NCI-H2029 treated with DMSO at 0.1 percent for 48 hours (cell line): ENCODE measurements around the gene SETD6.

ENCODE experiments used
- DNase-seq: peaks from one replicate; lab custom pipeline; 2025; lab: John Stamatoyannopoulos, UW

The SETD6 gene

DNA sequence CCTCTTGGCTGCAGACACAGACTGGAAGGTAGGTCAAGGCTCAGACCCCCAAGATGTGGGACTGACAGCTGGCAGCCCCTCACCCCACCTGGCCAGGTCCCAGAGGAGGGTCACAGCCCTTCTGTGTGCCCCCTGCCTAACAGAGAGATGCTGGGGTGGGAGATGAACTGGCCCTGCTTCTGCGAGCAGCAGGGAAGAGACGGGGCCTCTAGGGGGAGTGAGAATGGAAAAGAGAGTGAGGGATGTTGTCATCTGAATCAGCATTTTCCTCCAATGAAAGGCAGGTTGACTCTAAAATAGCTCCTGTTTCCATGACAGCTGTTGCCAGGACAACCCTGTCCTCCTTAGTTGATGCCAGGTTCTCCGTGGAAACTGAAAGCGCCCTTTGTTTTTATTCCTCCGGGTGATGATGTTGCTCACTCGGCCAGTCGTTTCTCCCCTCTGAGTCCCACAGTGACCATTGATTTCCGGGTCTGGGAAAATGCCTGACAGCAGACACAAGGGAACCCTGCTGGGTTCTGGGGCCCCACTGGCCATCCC is 20.3 kb upstream of the SETD6 start:
- DNase-seq, result peak; percentile 30

DNA sequence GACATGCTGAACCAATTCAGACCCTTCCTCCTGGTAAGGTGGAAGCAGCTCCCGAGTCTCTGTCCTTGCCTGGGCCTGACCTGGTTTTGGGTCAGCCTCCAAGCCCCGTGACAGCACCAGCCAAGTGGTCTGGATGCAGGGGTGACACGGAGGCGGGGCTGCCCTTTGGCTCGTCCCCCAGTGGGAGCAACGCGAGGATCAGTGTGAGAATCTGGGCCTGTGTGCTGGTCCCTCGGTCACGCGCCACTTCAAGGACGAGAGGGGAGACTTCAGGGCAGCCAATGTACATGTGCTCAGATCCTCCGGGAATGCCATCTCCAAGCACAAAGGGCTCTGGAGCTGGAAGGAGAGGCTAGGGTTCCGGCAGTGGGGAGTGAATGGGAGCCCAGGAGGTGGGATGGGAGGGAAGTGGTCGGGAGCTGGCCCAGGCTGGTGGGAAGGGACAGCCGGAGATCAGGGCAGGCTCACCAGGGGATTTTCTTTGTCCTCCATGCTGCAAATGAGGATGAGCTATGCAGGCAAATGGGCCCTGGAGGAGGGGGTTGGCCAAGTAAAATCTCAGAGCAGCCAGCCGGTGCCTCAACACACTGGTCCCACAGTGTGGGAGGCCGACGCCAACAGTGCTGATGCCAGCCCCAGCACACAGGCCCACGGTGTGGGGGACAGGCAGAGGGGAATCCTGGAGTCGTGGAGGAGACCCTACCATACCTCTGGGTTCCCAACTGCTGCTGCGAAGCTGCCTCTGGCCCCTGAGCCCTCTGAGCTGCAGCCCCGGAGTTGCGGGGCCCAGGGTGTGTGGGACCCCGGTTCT is 19.6 kb upstream of the SETD6 start:
- no peak for DNase-seq

DNA sequence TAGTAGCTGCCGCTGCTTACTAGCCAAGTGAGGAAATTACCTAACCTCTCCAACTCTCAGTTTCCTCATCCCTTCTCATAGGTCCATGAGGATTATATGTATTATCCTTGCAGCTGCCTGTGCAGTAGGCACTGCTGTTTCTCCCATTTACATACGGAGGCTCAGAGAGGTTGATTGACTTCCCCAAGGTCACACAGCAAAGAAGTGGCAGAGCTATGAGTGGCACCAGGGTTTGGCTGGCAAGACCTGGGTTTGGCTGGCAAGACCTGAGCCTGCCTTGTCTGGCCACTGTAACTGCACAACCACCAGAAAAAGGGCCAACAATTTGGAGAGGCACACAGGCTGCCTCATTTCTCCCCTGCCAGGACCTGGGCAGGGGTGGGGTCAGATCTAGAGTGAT is 17.8 kb upstream of the SETD6 start:
- DNase-seq, result no peak

DNA sequence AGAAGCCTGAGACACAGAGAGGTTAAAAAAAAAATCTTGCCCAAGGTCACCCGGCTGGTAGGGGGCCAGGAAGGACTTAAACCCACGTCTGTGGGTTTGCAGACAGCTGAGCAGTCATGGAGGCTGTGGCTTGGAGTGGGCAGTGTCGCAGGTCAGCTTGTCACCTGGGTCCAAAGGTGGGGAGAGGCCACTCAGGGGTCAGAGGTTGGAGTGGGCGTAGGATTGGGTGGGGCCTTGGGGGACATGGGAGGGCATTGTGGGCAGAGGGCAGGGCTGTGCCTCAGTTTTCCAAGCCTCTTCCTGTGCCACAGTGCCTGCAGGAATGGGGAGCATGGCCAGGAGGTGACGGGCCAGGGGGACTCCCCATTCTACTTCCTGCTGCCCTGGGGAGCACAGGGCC is 17.4 kb upstream of the SETD6 start:
- no peak for DNase-seq

DNA sequence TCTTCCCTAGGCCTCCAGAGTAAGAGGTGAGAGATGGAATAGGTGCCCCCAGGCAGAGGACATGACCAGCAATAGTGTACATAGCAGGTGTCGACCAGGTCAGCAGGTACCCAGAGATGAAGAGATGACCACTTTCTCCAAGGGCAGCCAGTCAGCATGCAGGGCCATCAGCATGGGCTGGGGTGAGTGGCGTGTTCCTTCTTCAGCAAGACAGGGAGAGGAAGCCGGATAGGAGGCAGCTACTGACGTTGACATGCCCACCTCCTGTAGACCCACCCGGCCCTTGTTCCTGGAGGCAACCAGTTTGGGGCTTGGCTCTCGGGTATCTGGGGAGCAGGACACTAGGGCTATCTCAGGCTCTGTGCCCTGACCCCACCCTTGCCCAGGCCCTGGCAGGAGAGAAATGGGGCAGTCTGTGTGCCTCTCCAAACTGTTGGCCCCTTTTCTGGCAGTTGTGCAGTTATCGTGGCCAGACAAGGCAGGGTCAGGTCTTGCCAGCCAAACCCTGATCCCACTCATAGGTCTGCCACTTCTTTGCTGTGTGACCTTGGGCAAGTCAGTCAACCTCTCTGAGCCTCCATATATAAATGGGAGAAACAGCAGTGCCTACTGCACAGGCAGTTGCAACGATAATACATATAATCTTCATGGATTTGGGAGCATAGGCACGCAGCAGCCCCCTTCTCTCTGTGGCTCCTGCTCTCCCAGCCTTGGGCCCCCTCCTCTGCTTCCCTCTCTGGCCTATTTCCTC is 16.8 kb upstream of the SETD6 start:
- DNase-seq, result no peak

DNA sequence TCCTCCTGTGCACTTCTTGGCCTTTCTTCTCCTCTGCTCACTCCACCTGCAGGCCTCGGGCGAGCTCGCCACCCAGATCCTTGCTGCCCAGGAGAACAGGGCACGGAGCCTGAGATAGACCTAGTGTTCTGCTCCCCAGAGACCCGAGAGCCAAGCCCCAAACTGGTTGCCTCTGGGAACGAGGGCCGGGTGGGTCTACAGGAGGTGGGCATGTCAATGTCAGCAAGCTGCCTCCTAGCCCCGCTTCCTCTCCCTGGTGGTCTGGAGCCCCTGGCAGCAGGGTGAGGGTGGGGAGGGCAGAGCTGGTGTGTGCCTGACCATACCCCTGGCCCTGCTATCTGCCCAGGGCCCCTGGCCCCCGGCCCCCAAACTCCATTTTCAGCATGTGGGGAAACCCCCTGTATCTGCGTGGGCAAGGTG is 16.2 kb upstream of the SETD6 start:
- no peak for DNase-seq

DNA sequence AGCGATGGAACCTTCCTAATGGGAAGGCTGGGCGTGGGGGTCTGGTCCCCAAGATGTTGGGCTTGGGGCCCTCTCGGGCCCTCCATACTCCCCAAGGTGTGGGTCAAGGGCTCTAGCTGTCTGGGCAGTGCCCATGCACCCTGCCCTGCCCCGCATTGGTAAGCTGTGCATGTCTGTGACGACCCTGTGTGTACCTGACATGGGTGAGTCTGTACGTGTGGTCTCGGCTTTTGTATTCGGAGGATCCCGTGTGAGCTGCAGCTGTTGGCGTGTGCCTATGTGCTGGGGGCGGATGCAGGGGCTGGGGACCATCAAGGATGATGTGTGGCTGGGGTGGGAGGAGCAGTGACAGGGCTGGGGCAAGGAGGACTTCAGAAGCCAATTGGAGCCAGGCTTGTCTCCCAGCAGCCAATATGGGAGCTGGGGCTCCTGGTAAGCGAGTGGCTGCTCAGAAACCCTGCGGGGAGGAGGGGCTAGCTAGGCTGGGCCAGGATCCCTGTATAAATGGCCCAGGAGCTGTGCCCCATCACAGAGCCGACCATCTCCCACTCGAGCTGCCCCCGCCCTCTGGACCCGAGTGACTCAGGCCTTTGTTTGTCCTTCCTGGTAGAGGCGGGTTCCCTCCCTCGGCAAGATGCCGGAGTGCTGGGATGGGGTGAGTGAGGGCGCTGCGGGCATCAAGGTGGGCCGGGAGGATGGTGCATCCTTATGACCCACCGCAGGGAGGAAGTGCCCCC is 15.5 kb upstream of the SETD6 start, which contains the start of gene NDRG4:
TSS of gene NDRG4 (plus strand) at position 529 of the 737 bp plus-strand sequence. CDS start at position 635, 106 bp downstream.
- no peak for DNase-seq

DNA sequence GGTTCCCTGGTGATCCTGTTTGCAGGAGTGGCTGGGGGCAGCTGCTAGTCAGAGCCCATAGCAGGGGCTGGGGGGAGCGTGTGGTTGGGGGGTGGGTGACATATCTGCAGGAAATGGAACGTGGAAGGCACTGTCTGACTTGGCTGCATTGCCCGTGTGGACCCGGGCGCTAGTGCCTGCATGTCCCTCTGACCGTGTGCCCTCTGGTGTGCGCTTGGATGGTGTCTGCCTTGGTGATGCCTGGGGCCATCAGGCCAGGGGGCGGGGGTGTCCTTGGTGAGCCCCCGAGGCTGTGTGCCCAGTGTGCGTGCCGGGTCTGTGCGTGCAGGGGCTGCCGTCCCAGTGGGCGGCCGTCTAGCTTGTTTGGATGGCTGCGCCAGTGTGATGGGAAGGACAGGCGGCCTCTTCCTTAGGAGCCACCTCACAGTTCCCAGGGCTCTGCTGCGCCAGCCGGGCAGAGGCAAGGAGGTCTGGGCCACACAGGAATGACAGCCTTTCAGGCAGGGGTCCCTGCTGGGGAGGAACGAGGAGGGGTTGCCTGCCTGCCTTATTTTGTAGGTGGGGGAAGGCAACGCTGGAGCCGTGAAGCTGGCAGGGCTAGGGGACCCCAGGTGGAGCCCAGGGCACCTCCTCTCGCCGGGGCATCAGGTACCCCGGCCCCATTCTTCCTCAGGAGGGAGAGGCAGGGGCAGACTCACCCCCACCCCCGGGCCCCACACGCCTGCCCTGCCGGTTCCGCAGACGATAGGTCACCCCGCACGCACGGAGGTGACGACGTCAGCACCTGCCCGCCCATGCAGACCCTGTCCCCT is 14.7 kb upstream of the SETD6 start:
- no peak for DNase-seq

DNA sequence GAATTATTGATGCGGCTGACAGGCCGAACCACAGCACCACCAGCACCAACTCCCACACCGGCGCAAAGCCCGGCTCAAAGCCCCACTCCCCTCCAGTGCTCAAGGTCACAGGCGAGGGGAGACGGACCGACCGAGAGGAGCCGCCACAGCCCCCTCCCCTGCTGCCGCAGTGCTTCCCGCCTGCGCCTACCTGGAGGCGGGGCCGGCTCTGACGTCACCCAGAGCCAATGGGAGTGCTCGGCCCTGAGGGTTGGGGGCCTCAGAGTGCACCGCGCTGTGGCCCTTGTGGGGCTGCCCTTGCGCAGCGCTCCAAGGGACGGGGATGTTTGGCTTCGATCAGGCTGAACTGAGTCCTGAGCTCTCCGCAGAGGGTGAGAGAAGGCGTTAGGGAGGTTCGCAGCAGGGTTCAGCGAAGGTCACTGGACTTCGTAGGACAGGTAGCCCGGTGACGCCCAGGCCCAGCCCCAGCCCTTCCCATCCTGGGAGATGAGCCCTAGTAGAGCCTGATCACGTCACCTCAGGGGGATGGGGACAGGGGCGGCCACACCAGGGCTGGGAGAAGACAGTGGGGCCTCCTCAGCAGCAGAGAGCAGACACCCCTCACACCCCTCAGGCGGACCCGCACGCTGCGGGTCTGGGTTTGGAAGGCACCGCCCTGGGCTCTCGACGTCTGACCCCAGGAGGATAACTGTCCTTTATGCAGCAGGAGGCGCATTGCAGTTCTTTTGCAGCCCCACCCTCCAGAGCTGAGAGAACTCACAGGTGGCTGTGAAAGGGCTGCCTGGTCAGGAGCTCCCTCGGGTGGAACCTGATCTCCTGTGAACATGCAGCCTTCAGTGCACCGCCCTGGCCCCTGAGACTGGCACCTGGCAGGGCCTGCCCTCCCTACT is 13.8 kb upstream of the SETD6 start:
- DNase-seq, result no peak

DNA sequence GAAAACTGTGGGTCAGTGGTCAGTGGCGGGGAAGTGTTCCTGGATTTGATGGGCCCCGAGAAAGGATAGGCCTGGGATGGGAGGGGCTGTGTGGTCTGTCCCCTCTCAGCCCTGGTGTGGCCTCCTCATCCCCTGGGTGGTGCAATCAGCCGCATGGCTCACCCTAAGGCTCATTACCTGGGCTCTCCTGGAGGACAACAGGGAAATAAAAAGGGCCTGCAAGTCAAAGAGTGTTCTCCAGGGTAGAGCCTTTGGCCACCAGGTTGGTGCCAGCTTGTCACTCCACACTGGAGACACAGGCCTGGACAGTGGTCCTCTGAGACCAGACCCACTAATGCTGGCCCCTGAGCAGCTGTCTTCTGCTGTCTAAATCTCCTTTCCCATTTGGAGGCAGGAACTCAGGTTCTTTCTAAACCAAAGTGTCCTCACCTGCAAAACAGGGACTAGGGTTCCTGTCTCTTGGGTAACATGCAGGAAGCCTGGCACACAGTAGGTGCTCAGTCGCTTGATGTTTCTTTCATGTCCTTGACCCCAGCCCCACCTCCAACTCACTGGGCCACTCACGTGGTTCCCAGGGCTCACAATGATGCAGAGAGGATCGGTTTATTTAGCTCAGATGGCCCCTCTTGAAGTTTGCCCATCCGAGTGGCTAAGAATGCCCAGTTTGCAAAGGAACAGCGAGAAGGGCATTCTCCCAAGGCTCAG is 12.9 kb upstream of the SETD6 start:
- no peak for DNase-seq

DNA sequence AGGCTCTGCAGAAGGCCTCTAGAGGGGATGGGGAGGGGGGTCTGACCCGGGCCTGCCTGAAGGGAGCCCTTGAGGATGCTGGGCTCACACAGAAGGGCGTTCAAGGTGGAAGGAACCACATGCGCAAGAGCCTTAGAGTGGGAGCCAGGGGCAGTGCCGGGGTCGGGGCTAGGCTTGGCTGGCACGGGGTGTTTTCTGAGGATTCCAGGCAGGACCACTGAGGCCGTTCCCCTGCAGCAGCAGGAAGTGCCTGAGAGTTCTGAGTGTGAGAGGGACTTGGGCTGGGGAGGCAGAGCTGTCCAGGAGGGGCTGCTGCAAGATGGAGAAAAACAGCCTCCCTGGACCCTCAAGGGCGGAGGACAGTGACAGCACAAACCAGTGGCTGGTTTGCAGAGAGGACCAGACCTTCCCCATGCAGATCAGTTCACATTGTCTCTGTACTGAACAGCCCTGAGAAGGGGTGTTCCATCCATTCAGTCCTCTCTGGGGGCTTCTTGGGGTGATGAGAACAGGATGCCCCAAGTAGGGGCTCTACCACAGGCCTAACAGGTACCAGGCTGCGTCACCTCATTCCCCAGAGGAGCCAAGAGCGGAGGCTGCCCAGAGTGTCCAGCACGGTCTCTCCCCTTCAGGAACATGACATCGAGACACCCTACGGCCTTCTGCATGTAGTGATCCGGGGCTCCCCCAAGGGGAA is 12.0 kb upstream of the SETD6 start:
- no peak for DNase-seq

DNA sequence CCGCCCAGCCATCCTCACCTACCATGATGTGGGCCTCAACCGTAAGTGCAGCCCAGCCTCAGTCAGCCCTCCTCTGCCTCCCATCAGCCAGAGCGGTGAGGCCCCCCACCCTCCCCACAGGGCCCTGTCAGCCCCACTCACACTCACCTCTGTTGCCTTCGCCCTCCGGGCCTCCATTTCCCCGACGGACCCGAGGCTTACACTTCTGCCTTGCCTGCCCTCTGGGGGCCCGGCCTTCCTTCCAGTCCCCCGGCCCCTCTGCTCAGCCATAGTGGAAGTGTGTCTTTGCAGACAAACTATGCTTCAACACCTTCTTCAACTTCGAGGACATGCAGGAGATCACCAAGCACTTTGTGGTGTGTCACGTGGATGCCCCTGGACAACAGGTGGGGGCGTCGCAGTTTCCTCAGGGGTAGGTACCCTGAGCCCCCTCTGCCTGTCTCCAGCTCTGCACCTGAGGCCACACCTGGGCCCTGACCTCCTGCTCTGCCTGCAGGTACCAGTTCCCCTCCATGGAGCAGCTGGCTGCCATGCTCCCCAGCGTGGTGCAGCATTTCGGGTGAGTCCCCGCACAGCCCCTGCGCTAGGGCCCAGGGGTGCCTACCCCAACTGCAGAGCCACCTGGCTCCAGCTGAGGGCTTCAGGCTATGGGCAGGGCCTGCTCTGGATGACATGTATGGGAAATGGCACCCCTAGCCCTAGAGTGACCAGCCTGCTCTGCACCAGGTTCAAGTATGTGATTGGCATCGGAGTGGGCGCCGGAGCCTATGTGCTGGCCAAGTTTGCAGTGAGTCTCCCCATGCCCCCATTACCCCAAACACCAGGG is 11.2 kb upstream of the SETD6 start:
- no peak for DNase-seq

DNA sequence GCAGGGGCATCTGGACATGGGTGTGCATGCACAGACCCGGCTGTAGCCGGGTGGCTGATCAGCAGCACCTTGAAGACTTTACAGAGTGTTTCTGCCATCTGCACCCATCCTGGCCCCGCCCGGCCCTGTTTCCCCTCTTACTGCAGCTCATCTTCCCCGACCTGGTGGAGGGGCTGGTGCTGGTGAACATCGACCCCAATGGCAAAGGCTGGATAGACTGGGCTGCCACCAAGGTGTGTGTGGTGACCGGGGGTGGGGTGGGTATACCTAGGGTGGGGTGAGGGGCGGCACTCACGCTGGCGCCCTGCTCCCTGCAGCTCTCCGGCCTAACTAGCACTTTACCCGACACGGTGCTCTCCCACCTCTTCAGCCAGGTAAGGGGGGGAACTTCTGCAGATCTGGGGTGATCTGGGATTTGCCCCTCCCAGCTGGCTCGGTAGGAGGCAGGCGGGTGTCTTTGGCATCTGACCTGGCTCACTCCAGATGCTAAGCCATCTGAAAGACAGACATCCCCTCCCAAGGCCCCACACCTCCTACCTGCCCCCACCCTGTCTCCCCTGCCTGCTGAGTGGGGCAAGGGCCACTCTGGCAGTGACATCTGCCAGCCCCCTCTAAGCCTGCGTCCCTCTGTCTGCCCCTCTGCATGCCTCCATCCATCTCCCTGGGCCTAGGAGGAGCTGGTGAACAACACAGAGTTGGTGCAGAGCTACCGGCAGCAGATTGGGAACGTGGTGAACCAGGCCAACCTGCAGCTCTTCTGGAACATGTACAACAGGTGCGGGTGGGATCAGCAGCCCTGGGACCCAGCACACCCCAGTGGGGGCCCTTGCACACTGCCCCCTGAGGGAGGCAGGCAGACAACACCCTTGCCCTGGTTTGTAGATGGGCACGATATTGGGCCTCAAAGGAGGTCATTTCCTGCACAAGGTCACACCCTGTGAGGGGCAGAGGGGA is 8.8 kb upstream of the SETD6 start:
- no peak for DNase-seq

DNA sequence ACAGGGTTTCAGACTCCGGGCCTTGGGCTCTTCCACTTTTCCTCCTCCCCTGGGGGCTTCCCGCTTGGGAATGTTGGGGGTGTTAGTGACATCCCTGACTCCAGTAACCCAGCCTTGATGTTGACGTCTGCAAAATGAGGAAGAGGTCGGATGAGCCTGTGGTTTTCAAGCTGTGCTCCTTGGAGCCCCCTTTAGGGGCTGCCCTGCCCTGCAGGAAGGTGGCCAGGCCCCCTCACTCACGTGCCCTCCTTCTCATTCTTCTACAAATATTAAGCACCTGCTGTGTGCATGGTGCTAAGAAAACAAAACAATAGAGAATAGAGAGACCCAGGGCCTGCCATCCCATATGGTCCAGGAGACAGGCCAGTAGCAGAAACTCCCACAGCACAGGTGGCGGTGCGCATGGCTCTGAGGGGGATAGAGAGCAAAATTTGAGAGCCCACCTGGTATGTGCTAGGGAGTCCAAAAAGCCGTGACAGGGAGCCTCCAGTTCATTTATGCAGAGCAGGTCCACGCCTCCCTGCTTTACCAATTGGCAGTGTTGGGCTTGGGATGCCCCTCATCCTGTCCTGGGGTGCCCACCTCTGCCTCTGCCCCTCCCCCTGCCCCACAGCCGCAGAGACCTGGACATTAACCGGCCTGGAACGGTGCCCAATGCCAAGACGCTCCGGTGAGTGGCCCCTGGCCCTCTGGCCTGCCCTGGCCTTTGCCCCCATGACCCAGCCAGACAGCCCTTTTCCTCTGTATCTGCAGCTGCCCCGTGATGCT is 7.9 kb upstream of the SETD6 start:
- DNase-seq, result no peak

DNA sequence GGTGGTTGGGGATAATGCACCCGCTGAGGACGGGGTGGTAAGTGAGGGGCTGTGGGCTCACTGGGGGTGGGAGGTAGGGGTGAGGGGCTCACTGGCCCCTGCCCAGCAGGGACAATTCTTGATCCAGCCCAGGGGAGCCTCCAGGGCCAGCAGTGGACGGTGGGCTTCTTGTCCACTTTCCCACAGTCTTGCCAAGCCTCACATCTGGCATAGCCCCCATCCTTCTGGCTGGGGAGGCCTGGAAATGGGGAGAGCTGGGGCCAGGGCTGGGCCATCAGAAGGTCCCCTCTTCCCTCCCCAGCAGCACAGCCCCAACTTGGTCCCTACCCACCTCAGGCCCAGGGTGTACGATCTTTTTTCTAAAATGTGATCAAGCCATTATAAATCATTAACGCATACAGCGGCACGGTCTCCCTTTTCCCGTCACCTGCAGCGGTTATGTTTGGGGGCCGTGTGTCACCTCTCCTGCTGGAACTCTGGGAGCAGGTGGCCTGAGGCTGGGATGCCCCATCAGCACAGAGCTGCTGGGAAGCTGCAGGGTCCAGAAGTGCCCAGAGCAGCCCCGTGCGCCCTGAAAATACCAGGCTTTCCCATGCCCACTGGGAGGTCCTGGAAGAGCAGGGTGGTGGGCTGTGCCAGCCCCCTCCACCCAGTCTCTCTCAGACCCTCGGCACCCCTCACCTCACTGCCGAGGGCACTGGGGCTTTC is 7.2 kb upstream of the SETD6 start:
- no peak for DNase-seq
